Osteoblast (primary cell): ENCODE data around the gene SORL1. TPM values are rescaled to one million over a fixed set of nuclear protein-coding genes. Genes with fewer than 3 reads are reported as not detected.
A peak's percentile ranks its signal among the peaks of the same experiment; 100 is the strongest.

ENCODE experiments used
- DNase-seq: peaks from one replicate; pipeline ENCODE4 v3.0.0; 2011; ENCODE audit warnings: low spot score, mixed read lengths; ENCODE audit not compliant: insufficient read length; ENCODE audit errors: missing footprints
- H2AFZ ChIP-seq: 2 replicates; pipeline ENCODE4 v1.6.0; 2011; ENCODE audit warnings: mild to moderate bottlenecking, low read length
- H3K27ac ChIP-seq: 2 replicates; pipeline ENCODE4 v1.5.1; 2011; ENCODE audit warnings: mild to moderate bottlenecking, low read depth, low read length, moderate library complexity
- H3K27me3 ChIP-seq: 2 replicates; pipeline ENCODE4 v1.6.0; 2012; ENCODE audit warnings: mild to moderate bottlenecking, control low read depth, inconsistent platforms, low read length, moderate library complexity; ENCODE audit not compliant: insufficient read depth
- H3K36me3 ChIP-seq: 2 replicates; pipeline ENCODE4 v1.5.1; 2011; ENCODE audit warnings: mild to moderate bottlenecking, low read length, control low read depth, moderate library complexity; ENCODE audit not compliant: insufficient read depth
- H3K4me1 ChIP-seq: 2 replicates; pipeline ENCODE4 v1.5.1; 2011; ENCODE audit warnings: mild to moderate bottlenecking, low read length, control low read depth, moderate library complexity; ENCODE audit not compliant: insufficient read depth
- H3K4me2 ChIP-seq: 2 replicates; pipeline ENCODE4 v1.6.0; 2011; ENCODE audit warnings: mild to moderate bottlenecking, low read length; ENCODE audit not compliant: insufficient read depth
- H3K4me3 ChIP-seq: fragments of 200-600 bp; sonication (generic); 3 replicates; pipeline ENCODE4 v1.5.1; 2012; ENCODE audit warnings: mild to moderate bottlenecking, low read length, inconsistent platforms; ENCODE audit not compliant: insufficient read depth
- H3K79me2 ChIP-seq: 2 replicates; pipeline ENCODE4 v1.6.0; 2012; ENCODE audit warnings: mild to moderate bottlenecking, low read length, control low read depth, inconsistent platforms; ENCODE audit not compliant: insufficient read depth
- H3K9me3 ChIP-seq: 2 replicates; pipeline ENCODE4 v1.5.1; 2011; ENCODE audit warnings: low read depth, low read length, control low read depth
- H4K20me1 ChIP-seq: 2 replicates; pipeline ENCODE4 v1.6.0; 2012; ENCODE audit warnings: mild to moderate bottlenecking, low read length, control low read depth; ENCODE audit not compliant: insufficient read depth
- CTCF ChIP-seq: IDR thresholded peaks from 2 replicates; pipeline ENCODE4 v1.5.1; 2011; ENCODE audit warnings: mild to moderate bottlenecking, low read depth, low read length, moderate library complexity; ENCODE audit errors: extremely low read depth
- total RNA-seq: library from RNA; depleted of rRNA; stranded (reverse); fragments of >200 nt; gene quantifications from 2 replicates; pipeline ENCODE4 v1.2.3, GENCODE V29; 2012

The SORL1 gene
- total RNA-seq, 1 donor, result 0.36 TPM

- Histone ChIP-seq H4K20me1 (no peaks in the 10 kb centered on the region), H3K9me3 (no peaks in the 10 kb centered on the region), H3K36me3 (no peaks in the 10 kb centered on the region), H3K4me3 (no peak overlapping the region), H3K4me2 (no peak overlapping the region), H2AFZ (no peak overlapping the region), H3K4me1 (peaks cover 13% of the 10 kb centered on the region), H3K79me2 (no peaks in the 10 kb centered on the region), H3K27me3 (peaks cover 15% of the 10 kb centered on the region), H3K27ac (no peak overlapping the region)
- DNase-seq, result no peak
- no peak for TF ChIP-seq CTCF
These were observed 17.8 kb downstream of the SORL1 start for GRCh38 chr11:121469910-121470309.

GRCh38 chr11:121471167-121471566 is 19.1 kb downstream of the SORL1 start:
- H3K27me3 ChIP-seq, result peaks cover 15% of the 10 kb centered on the region
- H3K27ac ChIP-seq, result no peak overlapping the region
- H3K79me2 ChIP-seq, result no peaks in the 10 kb centered on the region
- H3K4me3 ChIP-seq, result no peak overlapping the region
- H4K20me1 ChIP-seq, result no peaks in the 10 kb centered on the region
- no peaks in the 10 kb centered on the region for H3K36me3 ChIP-seq
- H3K9me3 ChIP-seq, result no peaks in the 10 kb centered on the region
- H3K4me2 ChIP-seq, result no peak overlapping the region
- peaks cover 7% of the 10 kb centered on the region for H3K4me1 ChIP-seq
- no peak for DNase-seq
- no peak overlapping the region for H2AFZ ChIP-seq
- TF ChIP-seq CTCF, result no peak

GRCh38 chr11:121472312-121472711 is 20.2 kb downstream of the SORL1 start:
- no peak overlapping the region for H3K4me3 ChIP-seq
- H3K4me1 ChIP-seq, result no peaks in the 10 kb centered on the region
- no peaks in the 10 kb centered on the region for H3K9me3 ChIP-seq
- no peaks in the 10 kb centered on the region for H3K79me2 ChIP-seq
- TF ChIP-seq CTCF, result no peak
- no peak overlapping the region for H3K27ac ChIP-seq
- H4K20me1 ChIP-seq, result no peaks in the 10 kb centered on the region
- H3K36me3 ChIP-seq, result no peaks in the 10 kb centered on the region
- H3K4me2 ChIP-seq, result no peak overlapping the region
- DNase-seq, result no peak
- peaks cover 16% of the 10 kb centered on the region for H3K27me3 ChIP-seq
- no peak overlapping the region for H2AFZ ChIP-seq

GRCh38 chr11:121473064-121473777 is 21.1 kb downstream of the SORL1 start:
- no peak for TF ChIP-seq CTCF
- peak; percentile 91 for DNase-seq
- Histone ChIP-seq H4K20me1 (no peaks in the 10 kb centered on the region), H3K9me3 (no peaks in the 10 kb centered on the region), H3K4me1 (no peaks in the 10 kb centered on the region), H3K27ac (no peak overlapping the region), H3K4me3 (no peak overlapping the region), H2AFZ (no peak overlapping the region), H3K79me2 (no peaks in the 10 kb centered on the region), H3K36me3 (no peaks in the 10 kb centered on the region), H3K27me3 (peaks cover 13% of the 10 kb centered on the region), H3K4me2 (no peak overlapping the region)
